GM21529 (cell line): ENCODE results near the gene CRP.
"Not testable (repeated sequence)": the region's sequence is repeated elsewhere in the genome, so short reads cannot be mapped to it uniquely, and the experiment has no call there.

Experiments used
- ATAC-seq: cut with Tn5 transposase; IDR thresholded peaks from one replicate; pipeline ENCODE4 v1.9.1; 2021; ENCODE audit not compliant: unreplicated experiment

Gene CRP

GRCh38 chr1:159700312-159700711 is 14.1 kb downstream of the CRP start:
- ATAC-seq = no peak

- no peak for ATAC-seq
Measured at GRCh38 chr1:159699653-159700052, 14.7 kb downstream of the CRP start.

GRCh38 chr1:159699246-159699645 is 15.1 kb downstream of the CRP start:
- no peak for ATAC-seq

GRCh38 chr1:159687511-159687910 is 26.9 kb downstream of the CRP start:
- ATAC-seq = no peak

- no peak for ATAC-seq
Measured at GRCh38 chr1:159686599-159687299, 27.6 kb downstream of the CRP start.

GRCh38 chr1:159678939-159679338 is 35.5 kb downstream of the CRP start:
- no peak for ATAC-seq

- no peak for ATAC-seq
Measured at GRCh38 chr1:159675046-159675445, 39.3 kb downstream of the CRP start.

GRCh38 chr1:159672390-159672789 is 42.0 kb downstream of the CRP start:
- ATAC-seq = not testable (repeated sequence)

GRCh38 chr1:159669338-159669737 is 45.1 kb downstream of the CRP start:
- ATAC-seq = no peak

- ATAC-seq = no peak
Measured at GRCh38 chr1:159668739-159669138, 45.6 kb downstream of the CRP start.

GRCh38 chr1:159664247-159664646 is 50.1 kb downstream of the CRP start:
- ATAC-seq = no peak

GRCh38 chr1:159663552-159663951 is 50.8 kb downstream of the CRP start:
- ATAC-seq = no peak
